GM18498 (cell line): ENCODE data around the gene TOMM34.

Experiments used
- ATAC-seq: cut with Tn5 transposase; IDR thresholded peaks from one replicate; pipeline ENCODE4 v1.9.1; 2021; ENCODE audit warnings: mild to moderate bottlenecking, moderate library complexity; ENCODE audit not compliant: unreplicated experiment

The TOMM34 gene

GRCh38 chr20:44936510-44936909 is 23.7 kb downstream of the TOMM34 start:
- ATAC-seq: no peak

GRCh38 chr20:44932916-44933315 is 27.3 kb downstream of the TOMM34 start:
- ATAC-seq: no peak

- ATAC-seq: no peak
Measured at GRCh38 chr20:44931911-44932310, 28.3 kb downstream of the TOMM34 start.

GRCh38 chr20:44930517-44931168 is 29.6 kb downstream of the TOMM34 start:
- no peak for ATAC-seq

- ATAC-seq: no peak
Measured at GRCh38 chr20:44928595-44928994, 31.6 kb downstream of the TOMM34 start.

- ATAC-seq: no peak
Measured at GRCh38 chr20:44924541-44924940, 35.7 kb downstream of the TOMM34 start.

- ATAC-seq: no peak
Measured at GRCh38 chr20:44921447-44921846, 38.8 kb downstream of the TOMM34 start.

- no peak for ATAC-seq
Measured at GRCh38 chr20:44918761-44919160, 41.4 kb downstream of the TOMM34 start.

- no peak for ATAC-seq
Measured at GRCh38 chr20:44918342-44918741, 41.9 kb downstream of the TOMM34 start.

- ATAC-seq: no peak
Measured at GRCh38 chr20:44917399-44917798, 42.8 kb downstream of the TOMM34 start.

- no peak for ATAC-seq
Measured at GRCh38 chr20:44916586-44916985, 43.6 kb downstream of the TOMM34 start.

GRCh38 chr20:44914924-44915323 is 45.3 kb downstream of the TOMM34 start:
- no peak for ATAC-seq

GRCh38 chr20:44912189-44912588 is 48.0 kb downstream of the TOMM34 start:
- ATAC-seq: no peak

- ATAC-seq: no peak
Measured at GRCh38 chr20:44911264-44911921, 48.8 kb downstream of the TOMM34 start.

- ATAC-seq: no peak
Measured at GRCh38 chr20:44910690-44911262, 49.4 kb downstream of the TOMM34 start.

- peak; percentile 90 for ATAC-seq
Measured at GRCh38 chr20:44909872-44910689, 50.1 kb downstream of the TOMM34 start, which contains the start of gene PABPC1L. Gene PABPC1L (plus strand): TSS chr20:44910060. CDS start chr20:44910144, 84 bp downstream.

- ATAC-seq: peak; percentile 7
Measured at GRCh38 chr20:44908987-44909871, 51.0 kb downstream of the TOMM34 start.

GRCh38 chr20:44904377-44904776 is 55.8 kb downstream of the TOMM34 start:
- no peak for ATAC-seq

GRCh38 chr20:44901974-44902373 is 58.2 kb downstream of the TOMM34 start:
- no peak for ATAC-seq

GRCh38 chr20:44900231-44900854 is 59.9 kb downstream of the TOMM34 start:
- ATAC-seq: no peak
